GM23338 (cell line): Measurements from ENCODE around the gene CLIC5.

ENCODE experiments used
- CREB1 ChIP-seq: fragments of 250-450 bp; sonication (Bioruptor Pico); IDR thresholded peaks from 2 replicates; pipeline ENCODE4 v1.5.0; 2020; ENCODE audit warnings: low read depth, mild to moderate bottlenecking, moderate library complexity
- CTCF ChIP-seq, 2 experiments: fragments of 200-600 bp in 1 of 2; sonication (generic) in 1 of 2; conservative IDR thresholded peaks; 2 replicates each; pipeline versions ENCODE4 v1.5.1 to v1.6.1; 2016 to 2017; ENCODE audit warnings: antibody characterized with exemption in 2 of 2, low read depth in 2 of 2, mild to moderate bottlenecking in 2 of 2, moderate library complexity in 1 of 2
- ETS1 ChIP-seq: IDR thresholded peaks from 2 replicates; pipeline ENCODE4 v1.6.1; 2016; ENCODE audit warnings: antibody characterized with exemption
- EZH2 ChIP-seq: fragments of 200-600 bp; sonication (generic); IDR thresholded peaks from one replicate; pipeline ENCODE4 v1.8.0; 2017; ENCODE audit warnings: antibody characterized with exemption, mild to moderate bottlenecking, low read depth; ENCODE audit not compliant: unreplicated experiment
- EZH2phosphoT487 ChIP-seq: fragments of 200-600 bp; sonication (generic); IDR thresholded peaks from one replicate; pipeline ENCODE4 v1.8.1; 2018; ENCODE audit warnings: antibody characterized with exemption; ENCODE audit not compliant: unreplicated experiment
- JUNB ChIP-seq: IDR thresholded peaks from one replicate; pipeline ENCODE4 v1.6.1; 2016; ENCODE audit warnings: antibody characterized with exemption; ENCODE audit not compliant: unreplicated experiment
- POLR2AphosphoS5 ChIP-seq: IDR thresholded peaks from 2 replicates; pipeline ENCODE4 v1.6.1; 2016; ENCODE audit warnings: antibody characterized with exemption, low read depth
- REST ChIP-seq: IDR thresholded peaks from one replicate; pipeline ENCODE4 v1.6.1; 2018; ENCODE audit warnings: antibody characterized with exemption; ENCODE audit not compliant: unreplicated experiment
- ZNF114 ChIP-seq: fragments of 250-450 bp; sonication (Bioruptor Pico); IDR thresholded peaks from 2 replicates; pipeline ENCODE4 v1.5.0; 2020; ENCODE audit warnings: mild to moderate bottlenecking, moderate library complexity
- ZNF331 ChIP-seq: fragments of 250-450 bp; sonication (Bioruptor Pico); IDR thresholded peaks from 2 replicates; pipeline ENCODE4 v1.5.0; 2020; ENCODE audit warnings: low read depth, mild to moderate bottlenecking, moderate library complexity

- TF ChIP-seq CTCF (conservative IDR thresholded peaks at IDR 0.05; ENCODE audit: low read depth in 2 of 2) (no peak), CREB1 (CRISPR knock-in tag) (no peak), EZH2phosphoT487 (no peak), JUNB (no peak), ZNF114 (CRISPR knock-in tag) (no peak), ETS1 (no peak), REST (no peak), EZH2 (no peak), POLR2AphosphoS5 (no peak), ZNF331 (CRISPR knock-in tag) (no peak)
These were observed 178.7 kb downstream of the CLIC5 start for GRCh38 chr6:45836984-45837383.
